NCI-H345 treated with DMSO at 0.1 percent for 48 hours (cell line): Measurements from ENCODE around the gene PEA15.

ENCODE experiments used
- DNase-seq: peaks from one replicate; lab custom pipeline; 2025; ENCODE audit not compliant: unreplicated experiment; lab: John Stamatoyannopoulos, UW

Gene PEA15

DNA sequence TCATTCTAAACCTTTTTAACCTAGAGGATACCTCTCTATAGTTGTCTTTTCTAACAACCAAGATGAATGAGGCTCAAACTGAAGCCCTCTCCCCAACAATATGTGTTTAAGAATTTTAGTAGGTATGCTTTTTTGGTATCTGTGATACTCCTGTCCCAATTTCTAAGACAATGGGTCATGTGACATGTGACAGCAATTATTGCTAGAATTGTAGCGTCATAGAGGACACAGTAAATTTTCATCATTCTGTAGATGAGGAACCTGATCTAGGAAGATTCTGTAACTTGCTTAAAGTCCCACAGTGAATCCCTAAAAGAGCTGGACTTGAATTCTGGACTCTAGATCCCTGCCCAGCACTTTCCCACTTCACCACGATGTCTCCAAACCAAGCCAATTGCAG lies 26.5 kb upstream of the PEA15 start:
- no peak for DNase-seq

DNA sequence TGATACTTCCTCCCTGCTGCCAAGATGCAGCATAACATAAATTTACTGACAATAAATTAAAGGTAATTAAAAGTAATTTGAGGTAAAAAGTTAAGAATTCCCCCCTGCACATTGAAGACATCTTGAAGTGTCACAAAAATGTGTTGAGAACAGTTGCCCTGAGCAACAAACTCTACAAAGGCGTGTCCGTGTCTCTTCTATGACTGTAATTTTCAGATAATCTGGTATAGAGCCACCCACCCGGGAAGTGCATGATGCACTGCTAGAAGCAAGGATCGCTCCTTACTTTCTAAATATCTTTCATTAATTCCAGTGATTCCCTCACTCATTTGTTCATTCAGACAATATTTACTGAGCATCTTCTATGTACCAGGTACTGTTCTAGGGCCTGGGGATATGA lies 25.8 kb upstream of the PEA15 start:
- no peak for DNase-seq

DNA sequence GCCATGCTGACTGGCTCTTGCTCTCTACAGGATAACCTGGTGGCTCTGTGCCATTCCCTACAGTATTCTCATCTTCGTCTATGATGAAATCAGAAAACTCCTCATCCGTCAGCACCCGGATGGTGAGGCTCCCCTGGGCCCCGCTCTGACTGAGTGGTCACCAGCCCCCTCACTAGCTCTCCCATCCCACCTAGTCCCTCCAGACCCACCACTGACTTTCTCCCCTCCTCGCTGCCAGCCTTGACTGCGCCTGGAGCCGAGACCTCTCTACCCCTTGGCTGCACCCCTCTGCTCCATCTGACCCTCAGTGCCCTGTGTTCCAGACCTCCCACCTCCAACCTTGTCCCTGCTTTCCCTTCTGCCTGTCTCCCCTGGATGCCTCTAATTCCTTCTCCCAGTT lies 18.9 kb upstream of the PEA15 start:
- no peak for DNase-seq

DNA sequence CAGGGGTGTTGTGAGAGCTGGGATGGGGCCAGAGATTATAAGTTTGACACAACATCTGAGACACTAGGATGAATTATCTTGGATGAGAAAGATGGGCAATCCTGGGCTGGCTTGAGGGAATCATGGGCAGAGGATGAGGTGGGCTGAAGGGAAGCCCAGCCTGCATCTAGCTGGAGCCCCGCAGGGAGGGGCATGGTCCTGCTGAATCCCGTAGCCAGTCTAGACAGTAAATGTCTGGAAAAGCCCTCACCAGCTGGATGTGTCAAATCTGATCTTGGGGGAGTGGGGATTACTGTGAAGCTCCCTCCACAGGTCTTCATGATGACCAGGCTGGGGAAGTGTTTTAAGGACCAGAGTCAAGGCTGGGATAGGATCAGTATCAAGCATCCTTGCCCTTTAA lies 18.5 kb upstream of the PEA15 start:
- DNase-seq, result no peak

DNA sequence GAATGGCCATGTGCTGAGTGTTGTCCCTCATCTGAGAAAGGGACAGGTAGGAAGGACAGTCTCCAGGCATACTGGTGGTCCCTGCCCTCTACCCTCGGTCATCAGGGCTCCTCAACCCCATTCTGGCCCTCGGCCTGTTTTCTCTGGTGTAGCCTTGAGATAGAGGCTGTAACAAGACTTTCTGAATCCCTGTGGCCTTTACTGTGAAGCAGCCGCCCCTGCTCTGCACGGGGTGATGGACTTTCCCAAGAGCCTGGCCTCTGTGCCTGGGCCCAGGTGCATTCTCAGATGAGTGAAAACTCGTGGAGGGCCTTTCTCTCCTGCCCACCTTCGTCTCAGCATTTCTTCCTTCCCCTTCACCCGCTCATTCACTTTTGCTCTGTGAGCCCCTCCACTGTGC lies 17.8 kb upstream of the PEA15 start:
- DNase-seq, result no peak

DNA sequence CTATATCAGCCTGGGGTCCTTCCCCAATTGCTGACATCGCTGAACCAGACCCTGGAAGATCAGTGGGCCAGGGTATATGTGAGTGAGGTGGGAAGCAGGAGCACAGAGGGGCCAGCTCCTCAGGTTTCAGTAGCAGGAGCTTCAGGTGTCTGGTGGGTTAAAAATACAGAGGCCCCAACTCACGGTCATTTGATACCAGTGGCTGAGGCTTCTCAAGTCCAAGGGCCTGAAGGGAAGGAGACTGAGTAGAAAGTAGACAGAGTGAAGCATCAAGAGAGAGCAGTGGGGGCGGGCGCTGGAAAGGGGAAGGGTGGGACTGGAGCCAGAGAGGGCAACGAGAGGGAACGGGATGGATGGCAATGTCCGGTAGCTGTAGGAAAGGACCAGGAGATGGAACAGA lies 16.8 kb upstream of the PEA15 start:
- no peak for DNase-seq

DNA sequence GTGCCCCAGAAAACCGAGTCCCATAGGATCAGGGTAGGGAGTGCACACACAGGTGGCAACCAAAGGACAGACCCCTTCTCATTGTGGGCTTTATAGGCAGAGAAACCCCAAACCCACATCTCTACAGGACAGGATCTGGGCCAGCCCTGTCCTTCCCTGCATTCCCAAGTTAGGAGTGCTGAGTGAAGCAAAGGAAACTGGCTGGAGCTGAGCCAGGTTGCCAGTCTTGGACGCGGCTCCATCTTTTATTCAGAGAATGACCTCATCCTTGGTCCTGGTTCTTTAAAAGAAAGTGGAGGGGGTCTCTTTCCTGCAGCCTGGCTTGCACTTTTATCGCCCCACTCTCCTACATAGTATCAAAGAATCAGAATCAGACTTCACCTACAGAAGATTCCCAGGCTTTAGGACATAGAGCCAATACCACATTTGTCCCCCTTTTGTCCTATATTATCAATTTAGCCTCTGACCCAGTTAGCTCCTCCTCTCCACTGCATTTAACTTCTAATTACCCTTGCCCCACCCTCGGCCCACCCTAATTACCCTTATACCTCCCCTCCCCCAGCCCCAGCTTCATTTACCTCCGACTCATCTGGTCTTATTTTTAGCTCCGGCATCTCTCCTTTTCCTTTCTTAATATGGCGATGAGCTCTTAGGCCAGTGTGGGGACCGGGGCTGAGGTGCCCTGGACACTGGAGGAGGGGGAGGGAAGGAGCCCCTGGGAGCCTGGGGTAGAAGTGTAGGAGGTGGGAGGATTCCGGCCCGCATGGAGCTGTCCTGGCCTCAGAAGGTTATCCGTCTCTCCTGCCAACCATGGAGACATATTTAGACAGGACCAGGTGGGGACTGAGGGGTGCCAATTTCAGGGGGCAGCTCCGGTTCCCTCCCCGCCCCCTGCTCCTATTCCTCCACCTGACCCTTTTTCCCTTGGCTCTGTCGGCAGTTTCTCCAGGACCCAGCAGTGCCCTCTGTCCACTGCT lies 15.2 kb upstream of the PEA15 start, which contains the start of gene CASQ1:
CASQ1 (plus strand) TSS at position 927 of the 977 bp plus-strand sequence. CDS start 177 bp downstream, outside the sequence.
- DNase-seq, result no peak

DNA sequence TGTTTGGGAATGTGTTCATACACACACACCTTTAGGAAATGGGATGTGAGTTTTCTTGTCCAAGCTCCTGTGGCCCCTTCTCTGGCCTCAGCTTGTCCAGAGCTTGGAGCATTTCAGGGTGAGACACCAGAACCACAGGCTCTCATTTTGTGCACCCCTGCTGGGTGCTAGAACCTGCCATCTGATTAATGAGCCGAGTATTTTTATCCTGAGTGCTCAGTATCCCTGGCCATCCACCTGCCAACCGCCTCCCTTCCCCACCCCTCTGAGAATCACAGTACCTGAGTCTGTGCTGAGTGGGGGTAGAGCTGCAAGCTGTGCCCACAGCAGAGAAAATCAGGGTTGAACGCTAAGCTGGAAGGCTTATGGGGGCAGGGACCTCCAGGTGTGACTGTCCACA lies 13.4 kb upstream of the PEA15 start:
- DNase-seq, result no peak

DNA sequence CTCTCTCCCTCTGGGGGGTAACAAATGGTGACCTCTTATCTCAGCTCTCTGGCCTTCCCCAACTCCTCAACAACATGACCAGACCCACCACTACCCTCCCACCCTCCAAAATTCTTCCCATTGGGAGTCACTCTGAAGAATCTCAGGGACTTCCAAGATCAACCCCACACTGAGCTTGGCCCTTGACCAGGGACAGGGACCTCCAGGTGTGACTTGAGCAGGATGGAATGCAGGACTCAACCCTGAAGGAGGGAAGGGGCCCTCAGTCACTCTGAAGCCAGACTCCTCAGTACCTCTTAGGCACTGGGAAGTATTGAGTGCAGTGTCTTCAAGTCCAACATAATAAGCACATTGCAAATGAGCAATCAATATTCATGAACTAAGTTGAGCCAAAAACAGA lies 12.9 kb upstream of the PEA15 start:
- DNase-seq, result no peak

DNA sequence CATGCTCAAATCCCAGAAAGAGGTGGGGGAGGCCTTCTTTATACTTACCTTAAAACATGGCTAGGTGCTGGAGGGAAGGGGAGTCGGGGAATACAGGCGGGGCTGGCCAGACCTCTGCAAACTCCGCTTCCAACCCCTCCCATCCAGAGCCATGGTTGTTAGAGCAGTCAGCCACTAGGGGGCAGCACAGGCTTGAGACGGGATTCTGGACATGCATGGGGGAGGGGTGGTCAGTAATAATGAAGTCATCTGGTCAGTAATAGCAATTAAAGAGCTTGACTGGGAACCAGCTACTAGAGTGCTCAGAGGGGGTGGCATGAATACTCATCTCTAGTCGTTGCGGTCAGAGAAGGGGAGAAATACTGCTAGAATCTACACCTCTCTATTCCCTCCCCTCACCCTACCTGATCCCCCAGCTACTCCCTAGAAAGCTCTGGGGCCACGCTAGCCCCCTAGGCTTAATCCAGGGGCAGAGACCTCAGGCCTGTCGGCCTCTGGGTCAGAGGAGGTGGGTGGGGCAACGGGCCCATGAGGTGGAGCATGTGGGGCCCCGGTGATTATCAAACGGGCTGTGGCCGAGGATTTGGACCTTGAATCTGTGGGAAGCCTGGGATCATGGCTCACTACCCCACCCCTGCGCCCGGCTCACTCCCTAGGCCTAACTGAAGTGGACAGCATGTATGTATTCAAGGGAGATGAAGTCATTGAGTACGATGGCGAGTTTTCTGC lies 11.9 kb upstream of the PEA15 start:
- peak; percentile 47 for DNase-seq

DNA sequence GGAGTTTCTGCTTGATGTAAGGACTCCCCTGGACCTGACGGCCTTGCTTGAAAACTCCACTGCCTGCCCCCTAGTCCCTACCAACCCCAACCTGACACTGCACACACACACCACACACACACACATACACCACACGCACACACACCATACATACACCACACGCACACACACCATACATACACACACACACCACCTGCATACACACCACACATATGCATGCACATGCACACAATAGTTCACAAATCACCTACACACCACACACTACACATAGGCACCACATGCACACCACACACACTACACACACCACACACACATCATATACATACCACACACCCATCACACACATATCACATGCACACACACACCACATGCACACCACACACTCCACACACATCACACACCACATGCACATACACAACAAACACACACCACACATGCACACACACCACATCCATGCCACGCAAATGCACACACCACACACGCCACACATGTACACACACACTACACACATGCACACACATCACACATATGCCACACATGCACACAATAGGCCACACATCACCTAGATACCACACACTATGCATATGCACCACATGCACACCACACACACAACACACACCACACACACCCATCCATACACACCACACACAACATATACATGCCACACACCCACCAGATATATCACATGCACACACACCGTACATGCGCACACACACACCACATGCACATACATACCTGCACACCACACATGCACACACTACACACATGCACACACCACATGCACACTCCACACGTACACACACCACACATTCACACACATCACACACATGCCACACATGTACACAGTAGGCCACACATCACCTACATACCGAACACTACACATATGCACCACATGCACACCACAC lies 11.1 kb upstream of the PEA15 start:
- no peak for DNase-seq

DNA sequence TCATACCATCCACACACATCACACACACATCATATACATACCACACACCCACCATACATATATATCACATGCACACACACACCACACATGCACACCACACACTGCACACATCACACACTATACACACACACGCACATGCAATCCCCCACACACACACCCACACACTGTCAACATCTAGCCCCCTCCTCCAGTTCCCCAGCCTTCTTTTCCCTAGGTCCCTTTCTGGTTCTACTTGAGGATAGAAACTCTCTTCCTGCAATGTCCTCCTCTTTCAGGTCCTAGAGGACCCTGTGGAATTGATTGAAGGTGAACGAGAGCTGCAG lies 10.5 kb upstream of the PEA15 start:
- DNase-seq, result no peak

DNA sequence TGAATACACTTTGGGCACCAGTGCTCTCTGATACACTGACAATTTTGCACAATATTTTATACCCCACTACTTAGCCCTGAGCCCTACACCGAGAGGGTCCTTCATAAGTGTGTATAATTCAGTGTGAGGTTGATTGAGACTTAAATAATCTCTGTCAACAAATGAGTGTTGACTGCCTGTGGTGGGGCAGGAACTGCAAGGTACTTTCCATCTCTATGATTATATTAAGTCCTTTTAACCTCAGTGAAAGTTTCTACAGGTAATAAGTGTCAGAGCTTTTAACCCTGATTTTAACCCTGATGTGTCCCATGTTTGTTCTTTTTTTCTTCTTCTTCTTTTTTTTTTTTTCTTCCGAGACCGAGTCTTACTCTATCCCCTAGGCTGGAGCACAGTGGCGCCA lies 9.0 kb upstream of the PEA15 start:
- DNase-seq, result no peak

DNA sequence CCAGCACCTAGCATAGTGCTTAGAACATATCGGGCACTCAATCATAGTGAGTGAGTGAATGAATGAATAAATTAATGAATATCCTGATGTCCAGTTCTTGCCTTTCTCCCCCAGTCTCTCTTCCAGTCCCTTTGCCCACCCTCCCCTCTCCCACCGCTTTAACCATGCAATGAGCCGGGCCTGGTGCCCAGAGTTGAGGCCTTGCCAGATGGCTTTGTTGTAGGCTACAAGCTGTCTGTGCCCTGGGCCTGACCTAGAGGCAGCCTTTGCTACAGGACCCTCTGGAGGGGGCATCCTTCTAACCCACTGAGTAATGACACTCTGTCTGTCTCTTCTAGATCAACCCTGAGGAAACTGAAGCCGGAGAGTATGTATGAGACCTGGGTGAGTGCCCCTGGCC lies 8.0 kb upstream of the PEA15 start:
- no peak for DNase-seq

DNA sequence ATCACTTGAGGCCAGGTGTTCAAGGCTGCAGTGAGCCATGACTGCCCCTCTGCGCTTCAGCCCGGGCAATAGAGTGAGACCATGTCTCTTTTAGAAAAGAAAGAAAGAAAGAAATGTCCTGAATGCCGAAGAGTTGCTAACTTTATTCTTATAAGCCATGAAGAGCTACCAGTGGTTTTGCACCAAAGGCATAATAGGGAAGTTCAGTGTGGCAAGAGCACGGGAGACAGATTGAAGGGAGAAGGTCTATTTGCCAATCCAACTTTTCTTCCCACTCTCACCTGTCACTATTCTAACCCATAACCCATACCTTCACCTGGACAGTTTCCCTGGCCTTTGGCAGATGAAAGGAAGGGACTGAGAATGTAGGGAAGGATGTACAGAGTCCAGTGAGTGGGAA lies 4.4 kb upstream of the PEA15 start:
- DNase-seq, result no peak

DNA sequence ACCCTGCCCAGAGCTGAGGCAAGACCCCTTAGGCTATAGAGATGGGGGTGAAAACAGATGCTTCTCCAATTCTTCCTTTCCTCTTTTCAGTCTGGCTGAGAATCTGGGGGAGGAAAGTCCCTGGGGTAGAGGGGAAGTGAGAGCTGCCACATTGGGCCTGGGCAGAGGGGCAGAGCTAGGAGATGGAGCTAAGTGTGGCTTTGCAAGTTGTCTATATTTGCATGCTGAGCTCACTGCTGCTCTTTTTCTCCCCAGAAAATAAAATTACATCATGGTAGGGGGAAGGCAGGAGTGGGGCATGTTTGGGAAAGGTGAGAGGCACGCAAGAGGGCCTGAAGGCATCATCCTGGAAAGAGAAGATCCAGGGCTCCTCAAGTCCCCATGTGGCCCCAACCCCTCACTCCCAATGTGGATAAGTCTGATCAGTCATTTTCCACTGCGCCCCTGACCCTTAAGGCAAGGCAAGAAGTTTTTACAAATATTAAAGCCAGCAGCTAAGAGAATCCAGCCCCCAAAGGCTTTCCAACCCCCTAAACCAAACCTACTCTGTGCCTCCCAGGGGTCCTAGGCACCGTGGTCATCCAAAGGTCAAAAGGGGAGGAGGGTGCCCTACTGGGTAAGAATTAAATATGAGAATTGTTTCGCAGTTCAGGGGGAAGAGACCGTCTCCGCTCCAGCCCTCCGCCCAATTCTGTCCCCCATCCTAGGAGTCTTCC lies 500 bp upstream of the PEA15 start:
- no peak for DNase-seq

DNA sequence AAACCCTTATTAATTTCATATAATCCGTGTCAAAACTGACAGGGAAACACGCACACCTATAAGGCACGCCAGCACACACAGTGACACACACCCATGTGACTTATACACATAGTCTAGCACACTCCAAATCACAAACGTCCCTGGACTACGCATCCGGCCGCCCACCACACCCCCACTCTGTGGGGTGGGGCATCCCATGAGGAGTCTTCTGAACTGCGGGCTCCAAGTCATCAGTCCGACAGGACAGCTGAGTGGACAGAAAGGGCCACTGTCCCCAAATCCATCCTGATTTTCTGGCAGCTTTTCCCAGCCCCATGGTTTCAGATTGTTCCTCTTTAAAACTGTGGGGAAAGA lies 829 bp downstream of the PEA15 start:
- no peak for DNase-seq

DNA sequence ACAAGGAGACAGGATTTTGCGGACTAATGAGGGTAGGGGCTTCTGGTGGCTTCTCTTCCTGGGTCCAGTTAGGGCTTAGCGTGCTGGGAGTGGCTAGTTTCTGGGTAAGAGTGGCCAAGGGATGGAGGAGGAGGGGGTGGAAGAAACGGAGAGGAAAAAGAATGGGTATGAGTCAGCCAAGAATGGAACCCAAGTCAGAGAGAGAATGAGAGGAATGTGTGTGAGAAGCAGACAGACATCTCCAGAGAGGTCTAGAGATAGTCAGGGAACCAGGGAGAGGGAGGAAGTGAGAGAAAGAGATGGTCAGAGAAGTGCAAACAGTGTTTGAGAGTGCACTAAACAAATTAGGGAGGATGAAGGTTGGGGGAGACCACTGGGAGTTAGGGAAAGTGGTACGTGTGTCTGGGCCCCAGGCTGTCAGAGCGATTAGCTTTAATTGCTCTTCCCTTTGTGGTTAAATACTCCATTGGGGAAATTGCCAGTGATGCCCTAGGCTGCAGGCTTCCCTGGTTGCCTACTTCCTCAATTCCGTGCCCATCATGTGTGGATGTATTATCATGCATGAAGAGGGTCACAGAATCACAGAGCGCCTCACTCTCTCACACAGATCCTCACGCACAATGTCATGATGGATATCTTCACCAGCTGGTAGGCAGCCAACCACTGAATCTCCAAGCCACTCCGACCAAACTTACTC lies 1.4 kb downstream of the PEA15 start:
- no peak for DNase-seq

DNA sequence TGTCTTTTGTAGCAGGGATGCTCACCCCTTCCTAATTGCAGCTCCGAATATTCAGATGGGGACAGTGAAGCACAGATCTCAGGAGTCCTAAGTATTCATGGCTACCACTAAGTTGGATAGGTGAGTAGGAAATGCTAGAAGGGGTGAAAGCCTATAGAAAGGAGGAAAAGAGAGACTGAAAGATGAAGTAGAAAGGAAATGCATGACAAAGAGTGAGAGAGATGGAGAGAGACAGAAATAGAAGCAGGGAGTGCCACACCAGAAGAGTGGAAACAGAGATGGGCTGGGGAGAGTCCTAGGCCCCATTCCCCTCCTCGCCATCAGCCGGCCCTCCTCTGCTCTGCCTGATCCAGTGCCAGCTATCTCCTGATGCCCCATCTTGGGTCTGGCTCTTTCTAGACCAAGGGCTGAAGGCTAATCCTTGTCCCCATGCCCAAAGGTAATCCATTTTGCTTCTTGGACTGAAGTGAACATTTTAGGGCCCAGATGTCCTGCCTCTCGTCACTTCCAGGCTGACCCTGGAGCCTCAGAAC lies 2.0 kb downstream of the PEA15 start:
- no peak for DNase-seq
